MCF 10A (cell line): ENCODE measurements around the gene MTHFD1L. TPM values are rescaled to one million over a fixed set of nuclear protein-coding genes. Genes with fewer than 3 reads are reported as not detected.
"Not testable (repeated sequence)": the region's sequence is repeated elsewhere in the genome, so short reads cannot be mapped to it uniquely, and the experiment has no call there.

Experiments used
- BruUV-seq: library from RNA; stranded (reverse); fragments of 400-500 nt; replicated peaks from 2 replicates; lab custom pipeline; 2021; lab: Mats Ljungman, UMichigan
- CTCF ChIA-PET: fragments of 300-600 bp; sonication (Branson Sonifier 250); formaldehyde crosslinking; extraction: SDS; loops from one replicate; lab custom pipeline; 2021; ENCODE audit warnings: antibody characterized with exemption, inconsistent platforms; lab: Yijun Ruan, JAX
- POLR2A ChIA-PET: fragments of 300-600, 350-650 bp; sonication (Branson Sonifier 250); formaldehyde crosslinking; extraction: SDS; loops from one replicate; lab custom pipeline; 2020; ENCODE audit warnings: antibody characterized with exemption, inconsistent platforms; lab: Yijun Ruan, JAX
- DNase-seq: peaks from one replicate; pipeline ENCODE4 v3.0.0-alpha.2; 2018; ENCODE audit not compliant: unreplicated experiment
- H3K27ac Mint-ChIP-seq: one replicate; pipeline ENCODE4 v1.8.0; 2022; ENCODE audit warnings: mild to moderate bottlenecking, low read depth, mixed read lengths; ENCODE audit not compliant: unreplicated experiment
- H3K27me3 Mint-ChIP-seq: one replicate; pipeline ENCODE4 v1.8.0; 2022; ENCODE audit warnings: mixed read lengths; ENCODE audit not compliant: insufficient read depth, unreplicated experiment
- H3K36me3 Mint-ChIP-seq: one replicate; pipeline ENCODE4 v1.8.0; 2022; ENCODE audit warnings: mild to moderate bottlenecking, moderate library complexity, mixed read lengths; ENCODE audit not compliant: insufficient read depth, unreplicated experiment
- H3K4me1 Mint-ChIP-seq: one replicate; pipeline ENCODE4 v1.8.0; 2022; ENCODE audit warnings: mixed read lengths; ENCODE audit not compliant: insufficient read depth, unreplicated experiment
- H3K4me3 Mint-ChIP-seq: one replicate; pipeline ENCODE4 v1.8.0; 2022; ENCODE audit warnings: mild to moderate bottlenecking, moderate library complexity, mixed read lengths; ENCODE audit not compliant: unreplicated experiment
- H3K9me3 Mint-ChIP-seq: one replicate; pipeline ENCODE4 v1.8.0; 2022; ENCODE audit warnings: mixed read lengths; ENCODE audit not compliant: unreplicated experiment
- CTCF ChIP-seq: fragments of 200-600 bp; IDR thresholded peaks from one replicate; pipeline ENCODE4 v1.8.0; 2022; ENCODE audit warnings: antibody characterized with exemption, mild to moderate bottlenecking; ENCODE audit not compliant: unreplicated experiment
- intact Hi-C: fragments of 100-400 bp; cut with micrococcal nuclease; formaldehyde crosslinking; loops from 2 replicates; pipeline ENCODE4 v1.14.1; 2022
- total RNA-seq: library from RNA; stranded (reverse); gene quantifications from 2 replicates; pipeline ENCODE4 v1.2.3, GENCODE V29; 2022

MTHFD1L gene
- total RNA-seq, 1 experiment from 2014 or later, result 110 TPM

DNA sequence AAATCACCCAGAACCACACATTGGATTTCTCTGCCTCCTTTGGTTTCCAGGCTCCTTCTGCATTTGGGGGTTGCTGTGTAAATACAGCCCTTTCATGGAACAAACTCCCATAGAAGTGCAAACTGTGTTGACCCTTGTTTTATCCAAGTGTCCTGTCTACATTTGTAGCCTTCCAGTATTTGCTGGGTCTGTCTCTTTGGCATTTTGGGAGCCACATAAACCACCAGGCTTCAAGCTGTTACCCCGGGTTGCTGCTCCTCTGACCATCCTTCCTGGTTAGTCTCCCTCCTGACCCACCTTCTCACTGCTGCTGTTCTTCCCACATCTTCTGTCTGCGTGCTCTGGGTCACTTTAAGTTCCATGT is 7.6 kb upstream of the MTHFD1L start:
- DNase-seq, result no peak
- no peaks in the 10 kb centered on the region for H3K27me3 Mint-ChIP-seq
- H3K4me1 Mint-ChIP-seq, result peaks cover 38% of the 10 kb centered on the region
- TSS peak; percentile 96 for BruUV-seq
- peak overlapping the region; percentile 58 for H3K4me3 Mint-ChIP-seq
- H3K36me3 Mint-ChIP-seq, result no peaks in the 10 kb centered on the region
- no peaks in the 10 kb centered on the region for H3K9me3 Mint-ChIP-seq
- intact Hi-C loops, result loop anchor here (1.0 kb wide), 1 partner anchor 8 kb away; no protein-coding TSS in a partner anchor
- peak overlapping the region; percentile 99 for H3K27ac Mint-ChIP-seq
- no peak for TF ChIP-seq CTCF
- POLR2A ChIA-PET, result interaction anchor here (0.6 to 1.0 kb wide), 5 partner anchors 24 to 514 kb away, joined by 3 to 4 read pairs (median 3); no protein-coding TSS in a partner anchor
- CTCF ChIA-PET, result interaction anchor here (0.7 to 1.0 kb wide), 3 partner anchors 41 to 579 kb away, joined by 3 to 4 read pairs (median 3); no protein-coding TSS in a partner anchor

- DNase-seq, BruUV-seq, H3K4me3 Mint-ChIP-seq, intact Hi-C loops, H3K27me3 Mint-ChIP-seq, H3K9me3 Mint-ChIP-seq, H3K36me3 Mint-ChIP-seq: not testable (repeated sequence)
- Mint-ChIP-seq H3K4me1 (peaks cover 24% of the 10 kb centered on the region), H3K27ac (peak overlapping the region; percentile 73)
- ChIA-PET POLR2A (interaction anchor here (0.6 kb wide), 1 partner anchor 20 kb away, joined by 3 read pairs; no protein-coding TSS in a partner anchor), CTCF (interaction anchor here (0.7 kb wide), 2 partner anchors 10 to 23 kb away, joined by 3 to 4 read pairs; no protein-coding TSS in a partner anchor)
Observed at GRCh38 chr6:150861448-150862168, 3.9 kb upstream of the MTHFD1L start.

DNA sequence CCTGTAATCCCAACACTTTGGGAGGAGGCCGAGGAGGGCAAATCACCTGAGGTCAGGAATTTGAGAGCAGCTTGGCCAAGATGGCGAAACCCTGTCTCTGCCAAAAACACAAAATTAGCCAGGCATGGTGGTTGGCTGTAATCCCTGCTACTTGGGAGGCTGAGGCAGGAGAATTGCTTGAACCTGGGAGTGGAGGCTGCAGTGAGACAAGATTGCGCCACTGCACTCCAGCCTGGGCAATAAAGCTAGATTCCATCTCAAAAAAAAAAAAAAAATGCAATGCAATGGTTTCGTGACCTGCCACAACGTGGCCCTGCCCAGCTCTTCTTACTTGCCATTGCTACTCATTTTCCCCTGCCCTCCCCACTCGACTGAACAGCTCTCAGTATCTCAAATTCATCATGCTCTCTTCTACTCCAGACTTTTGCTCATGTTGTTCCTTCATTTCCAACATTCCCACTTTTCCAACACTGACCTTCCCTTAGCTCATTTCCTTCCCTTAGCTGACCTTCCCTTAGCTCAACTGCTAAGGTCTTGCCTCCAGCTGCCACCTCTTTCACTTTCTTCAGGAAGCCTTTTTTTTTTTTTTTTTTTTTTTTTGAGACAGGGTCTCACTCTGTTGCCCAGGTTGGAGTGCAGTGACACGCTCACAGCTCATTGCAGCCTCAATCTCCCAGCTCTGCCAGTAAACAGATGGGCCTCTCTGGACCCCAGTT is 2.1 kb upstream of the MTHFD1L start:
- TF ChIP-seq CTCF, result no peak
- ChIA-PET CTCF (interaction anchor here (0.5 to 5.5 kb wide), 6 partner anchors 14 to 731 kb away, joined by 3 to 28 read pairs (median 3); no protein-coding TSS in a partner anchor), POLR2A (interaction anchor here (1.1 kb wide), 1 partner anchor 12 kb away, joined by 3 read pairs; no protein-coding TSS in a partner anchor)
- peak overlapping the region; percentile 57 for H3K27ac Mint-ChIP-seq
- H3K4me1 Mint-ChIP-seq, result peaks cover 18% of the 10 kb centered on the region
- no peaks in the 10 kb centered on the region for H3K9me3 Mint-ChIP-seq
- no peak for DNase-seq
- no peak overlapping the region for H3K4me3 Mint-ChIP-seq
- no TSS peak for BruUV-seq
- H3K27me3 Mint-ChIP-seq, result no peaks in the 10 kb centered on the region
- H3K36me3 Mint-ChIP-seq, result peaks cover 8% of the 10 kb centered on the region
- intact Hi-C loops, result no loop called here

DNA sequence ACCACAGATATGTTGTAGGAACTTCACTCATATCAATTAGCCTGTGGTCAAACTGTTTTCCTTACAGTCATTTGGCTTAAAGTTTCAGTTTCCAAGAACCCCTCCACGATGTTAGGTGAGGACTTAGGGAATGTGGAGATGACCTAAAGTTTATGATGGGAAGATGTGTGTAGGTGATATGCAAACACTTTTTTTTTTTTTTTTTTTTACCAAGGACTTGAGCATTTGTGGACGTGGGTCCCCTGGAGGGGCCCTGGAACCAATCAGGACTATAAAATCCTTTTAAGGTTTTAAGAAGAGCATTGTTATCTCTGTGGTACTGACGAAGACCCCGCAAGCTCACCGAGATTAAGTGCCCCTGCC is 478 bp upstream of the MTHFD1L start:
- intact Hi-C loops, result loop anchor here (1.0 kb wide), 1 partner anchor 47 kb away; no protein-coding TSS in a partner anchor
- ChIA-PET POLR2A (interaction anchor here (0.6 to 3.3 kb wide), 7 partner anchors 9 to 1217 kb away, joined by 3 to 18 read pairs (median 3); no protein-coding TSS in a partner anchor), CTCF (interaction anchor here (0.6 to 5.5 kb wide), 13 partner anchors 12 to 746 kb away, joined by 3 to 28 read pairs (median 5); no protein-coding TSS in a partner anchor)
- H3K36me3 Mint-ChIP-seq, result peaks cover 8% of the 10 kb centered on the region
- TF ChIP-seq CTCF, result no peak
- peak overlapping the region; percentile 79 for H3K27ac Mint-ChIP-seq
- no peak for DNase-seq
- H3K4me3 Mint-ChIP-seq, result peak overlapping the region; percentile 98
- H3K9me3 Mint-ChIP-seq, result no peaks in the 10 kb centered on the region
- TSS peak; percentile 96 for BruUV-seq
- H3K27me3 Mint-ChIP-seq, result no peaks in the 10 kb centered on the region
- peaks cover 13% of the 10 kb centered on the region for H3K4me1 Mint-ChIP-seq
